Measurements from ENCODE around the gene PLPPR5. TPM values are rescaled to one million over a fixed set of nuclear protein-coding genes. Genes with fewer than 3 reads are reported as not detected.

Gene PLPPR5
- total RNA-seq, 1 experiment from 2014 or later, result 0.04 TPM

DNA sequence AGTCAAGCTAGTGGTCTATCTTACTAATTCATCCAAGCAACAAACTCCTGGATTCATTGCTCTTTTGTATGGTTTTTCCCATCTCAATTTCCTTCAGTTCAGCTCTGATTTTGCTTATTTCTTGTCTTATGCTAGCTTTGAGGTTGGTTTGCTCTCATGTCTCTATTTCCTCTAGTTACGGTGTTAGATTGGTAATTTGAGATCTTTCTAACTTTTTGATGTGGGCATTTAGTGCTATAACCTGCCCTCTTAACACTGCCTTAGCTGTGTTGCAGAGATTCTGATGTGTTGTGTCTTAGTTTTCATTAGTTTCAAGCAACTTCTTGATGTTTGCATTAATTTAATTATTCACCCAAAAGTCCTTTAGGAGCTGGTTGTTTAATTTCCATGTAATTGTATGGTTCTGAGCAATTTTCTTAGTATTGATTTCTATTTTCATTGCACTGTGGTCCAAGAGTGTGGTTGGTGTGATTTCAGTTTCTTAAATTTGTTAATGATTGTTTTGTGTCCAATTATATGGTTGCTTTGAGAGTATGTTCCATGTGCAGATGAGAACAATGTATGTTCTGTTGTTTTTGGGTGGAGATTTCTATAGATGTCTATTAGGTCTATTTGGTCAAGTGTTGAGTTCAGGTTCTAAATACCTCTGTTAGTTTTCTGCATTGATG lies 154.6 kb downstream of the PLPPR5 start:
- DNase-seq (ENCODE audit: low spot score), result no peak

DNA sequence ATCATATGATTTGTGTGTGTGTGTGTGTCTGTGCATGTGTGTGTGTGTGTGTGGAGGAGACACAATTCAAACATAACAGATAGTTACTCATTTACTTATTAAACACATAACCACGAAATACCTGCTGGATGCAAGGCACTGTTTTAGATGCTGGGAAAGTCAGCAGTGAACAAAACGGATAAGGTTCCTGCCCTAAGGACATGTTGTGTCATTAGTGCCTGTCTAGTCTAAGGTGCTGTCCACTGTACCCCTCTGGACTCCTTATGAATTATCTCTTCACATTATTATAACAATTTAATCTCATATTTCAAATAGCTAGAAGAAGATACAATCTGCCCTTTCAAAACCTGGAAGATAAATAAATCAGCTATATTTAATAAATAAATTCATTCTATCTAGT lies 162.4 kb downstream of the PLPPR5 start:
- no peak for DNase-seq (ENCODE audit: low spot score)
